Retina (tissue), 1 donor: ENCODE data around the gene TCL1A.
"Not testable (repeated sequence)": the region's sequence is repeated elsewhere in the genome, so short reads cannot be mapped to it uniquely, and the experiment has no call there.

Source experiments
- DNase-seq: peaks from one replicate; pipeline ENCODE4 v3.0.0-alpha.2; 2016

The TCL1A gene

GRCh38 chr14:95713596-95714371 lies at the start of gene TCL1A:
TCL1A (minus strand) TSS chr14:95714125; CDS start chr14:95714066, 59 bp downstream.
- no peak for DNase-seq

GRCh38 chr14:95763032-95763431 lies 49.1 kb upstream of the TCL1A start:
- not testable (repeated sequence) for DNase-seq

GRCh38 chr14:95761436-95761835 lies 47.5 kb upstream of the TCL1A start:
- DNase-seq, result no peak

GRCh38 chr14:95760596-95760995 lies 46.7 kb upstream of the TCL1A start:
- no peak for DNase-seq

- DNase-seq, result no peak
Observed at GRCh38 chr14:95759941-95760340, 46.0 kb upstream of the TCL1A start.

GRCh38 chr14:95758331-95758730 lies 44.4 kb upstream of the TCL1A start:
- no peak for DNase-seq

GRCh38 chr14:95756751-95757150 lies 42.8 kb upstream of the TCL1A start:
- no peak for DNase-seq

GRCh38 chr14:95756127-95756526 lies 42.2 kb upstream of the TCL1A start:
- DNase-seq, result no peak

- no peak for DNase-seq
Observed at GRCh38 chr14:95741781-95742180, 27.9 kb upstream of the TCL1A start.

GRCh38 chr14:95741038-95741490 lies 27.1 kb upstream of the TCL1A start:
- DNase-seq, result no peak

GRCh38 chr14:95739356-95739755 lies 25.4 kb upstream of the TCL1A start:
- no peak for DNase-seq

GRCh38 chr14:95733212-95733611 lies 19.3 kb upstream of the TCL1A start:
- DNase-seq, result no peak

GRCh38 chr14:95730126-95730525 lies 16.2 kb upstream of the TCL1A start:
- DNase-seq, result no peak

GRCh38 chr14:95729402-95730028 lies 15.6 kb upstream of the TCL1A start:
- DNase-seq, result not testable (repeated sequence)

- DNase-seq, result no peak
Observed at GRCh38 chr14:95727056-95727700, 13.3 kb upstream of the TCL1A start.

- DNase-seq, result no peak
Observed at GRCh38 chr14:95725685-95726336, 11.9 kb upstream of the TCL1A start.

- DNase-seq, result no peak
Observed at GRCh38 chr14:95722525-95723190, 8.7 kb upstream of the TCL1A start.

- DNase-seq, result no peak
Observed at GRCh38 chr14:95712398-95712797, 1.5 kb downstream of the TCL1A start.

- DNase-seq, result no peak
Observed at GRCh38 chr14:95711476-95712176, 2.3 kb downstream of the TCL1A start.

- DNase-seq, result no peak
Observed at GRCh38 chr14:95710106-95710505, 3.8 kb downstream of the TCL1A start.

GRCh38 chr14:95707327-95707726 lies 6.6 kb downstream of the TCL1A start:
- DNase-seq, result no peak

GRCh38 chr14:95705518-95705917 lies 8.4 kb downstream of the TCL1A start:
- DNase-seq, result no peak
